ENCODE data around the gene KCNK7. TPM values are rescaled to one million over a fixed set of nuclear protein-coding genes. Genes with fewer than 3 reads are reported as not detected.

The KCNK7 gene
- polyA plus RNA-seq, 1 of the 3 experiments (the other 2 are of a cell fraction): 0.58 TPM

DNA sequence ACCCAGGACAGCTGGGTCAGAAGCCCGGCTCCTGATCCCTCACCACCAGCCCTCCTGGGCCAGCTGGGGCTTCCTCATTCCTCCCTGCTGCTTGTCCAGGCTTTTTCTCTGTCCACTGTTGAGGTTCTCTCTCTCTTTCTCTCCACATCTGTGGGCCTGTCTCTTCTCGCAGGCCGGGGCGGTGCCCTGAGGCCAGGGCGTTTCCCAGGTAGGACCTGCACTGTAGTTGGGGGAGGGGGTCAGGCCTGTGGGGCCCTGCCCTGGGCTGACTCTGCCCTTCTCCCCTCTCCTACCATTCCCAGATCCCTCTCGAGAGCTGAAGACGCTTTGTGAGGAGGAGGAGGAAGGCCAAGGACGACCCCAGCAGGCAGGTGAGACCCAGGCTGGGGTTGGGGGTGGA lies 14.8 kb downstream of the KCNK7 start:
- Histone ChIP-seq H3K79me2 (ENCODE audit: insufficient read depth) (peaks cover 28% of the 10 kb centered on the region), H3K9me2 (no peaks in the 10 kb centered on the region), H3K36me3 (replicated peaks in 1 of 2; ENCODE audit: control insufficient read depth in 1 of 2, insufficient read depth in 2 of 2, low read length in 1 of 2) (peaks cover 11 to 40% of the 10 kb centered on the region in 2 experiments), H3K4me1 (ENCODE audit: control insufficient read depth in 1 of 2, insufficient read depth in 2 of 2, low read depth in 1 of 2, low read length in 1 of 2) (peaks cover 14 to 20% of the 10 kb centered on the region in 2 experiments; a peak in 2 of 4 replicates), H3K27me3 (ENCODE audit: insufficient read depth) (no peaks in the 10 kb centered on the region), H3K4me2 (no peak overlapping the region), H3F3A (replicated peaks; ENCODE audit: insufficient read depth) (peaks cover 21% of the 10 kb centered on the region), H3K27ac (ENCODE audit: low read depth in 2 of 2, low read length in 1 of 2) (no peak overlapping the region), H3K9me3 (no peaks in the 10 kb centered on the region), H3K4me3 (ENCODE audit: low read depth in 2 of 2, low read length in 1 of 2) (no peak overlapping the region), H4K20me1 (ENCODE audit: insufficient read depth) (peaks cover 11% of the 10 kb centered on the region; the same call in 1 of the 2 replicates), H2AFZ (ENCODE audit: low read depth) (no peak overlapping the region), H3K9ac (no peak overlapping the region)
- CTCF ChIA-PET: interaction anchor here (3.8 to 13.3 kb wide), 2 partner anchors 8 to 10 kb away, joined by 18 to 216 read pairs; partner anchors contain the start of genes FAM89B and KCNK7
- 95% methylated on average over 5 of the region's 8 CpGs for WGBS (ENCODE audit: low lambda C conversion rate)
- no peak for TF ChIP-seq RXRA (IDR thresholded peaks at IDR 0.05; ENCODE audit: borderline replicate concordance, low read depth)
- no peak for TF ChIP-seq SMC3 (IDR thresholded peaks at IDR 0.05; ENCODE audit: low read depth, low read length)
- TF ChIP-seq, protein P1, sequence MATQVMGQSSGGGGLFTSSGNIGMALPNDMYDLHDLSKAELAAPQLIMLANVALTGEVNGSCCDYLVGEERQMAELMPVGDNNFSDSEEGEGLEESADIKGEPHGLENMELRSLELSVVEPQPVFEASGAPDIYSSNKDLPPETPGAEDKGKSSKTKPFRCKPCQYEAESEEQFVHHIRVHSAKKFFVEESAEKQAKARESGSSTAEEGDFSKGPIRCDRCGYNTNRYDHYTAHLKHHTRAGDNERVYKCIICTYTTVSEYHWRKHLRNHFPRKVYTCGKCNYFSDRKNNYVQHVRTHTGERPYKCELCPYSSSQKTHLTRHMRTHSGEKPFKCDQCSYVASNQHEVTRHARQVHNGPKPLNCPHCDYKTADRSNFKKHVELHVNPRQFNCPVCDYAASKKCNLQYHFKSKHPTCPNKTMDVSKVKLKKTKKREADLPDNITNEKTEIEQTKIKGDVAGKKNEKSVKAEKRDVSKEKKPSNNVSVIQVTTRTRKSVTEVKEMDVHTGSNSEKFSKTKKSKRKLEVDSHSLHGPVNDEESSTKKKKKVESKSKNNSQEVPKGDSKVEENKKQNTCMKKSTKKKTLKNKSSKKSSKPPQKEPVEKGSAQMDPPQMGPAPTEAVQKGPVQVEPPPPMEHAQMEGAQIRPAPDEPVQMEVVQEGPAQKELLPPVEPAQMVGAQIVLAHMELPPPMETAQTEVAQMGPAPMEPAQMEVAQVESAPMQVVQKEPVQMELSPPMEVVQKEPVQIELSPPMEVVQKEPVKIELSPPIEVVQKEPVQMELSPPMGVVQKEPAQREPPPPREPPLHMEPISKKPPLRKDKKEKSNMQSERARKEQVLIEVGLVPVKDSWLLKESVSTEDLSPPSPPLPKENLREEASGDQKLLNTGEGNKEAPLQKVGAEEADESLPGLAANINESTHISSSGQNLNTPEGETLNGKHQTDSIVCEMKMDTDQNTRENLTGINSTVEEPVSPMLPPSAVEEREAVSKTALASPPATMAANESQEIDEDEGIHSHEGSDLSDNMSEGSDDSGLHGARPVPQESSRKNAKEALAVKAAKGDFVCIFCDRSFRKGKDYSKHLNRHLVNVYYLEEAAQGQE (IDR thresholded peaks at IDR 0.05; ENCODE audit: low read depth, low read length): no peak
- TF ChIP-seq RAD21 (IDR thresholded peaks at IDR 0.05; ENCODE audit: low read length): no peak
- TF ChIP-seq, protein P2, sequence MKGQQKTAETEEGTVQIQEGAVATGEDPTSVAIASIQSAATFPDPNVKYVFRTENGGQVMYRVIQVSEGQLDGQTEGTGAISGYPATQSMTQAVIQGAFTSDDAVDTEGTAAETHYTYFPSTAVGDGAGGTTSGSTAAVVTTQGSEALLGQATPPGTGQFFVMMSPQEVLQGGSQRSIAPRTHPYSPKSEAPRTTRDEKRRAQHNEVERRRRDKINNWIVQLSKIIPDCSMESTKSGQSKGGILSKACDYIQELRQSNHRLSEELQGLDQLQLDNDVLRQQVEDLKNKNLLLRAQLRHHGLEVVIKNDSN (IDR thresholded peaks at IDR 0.05; ENCODE audit: borderline replicate concordance, low read depth): no peak
- TF ChIP-seq, protein P3, sequence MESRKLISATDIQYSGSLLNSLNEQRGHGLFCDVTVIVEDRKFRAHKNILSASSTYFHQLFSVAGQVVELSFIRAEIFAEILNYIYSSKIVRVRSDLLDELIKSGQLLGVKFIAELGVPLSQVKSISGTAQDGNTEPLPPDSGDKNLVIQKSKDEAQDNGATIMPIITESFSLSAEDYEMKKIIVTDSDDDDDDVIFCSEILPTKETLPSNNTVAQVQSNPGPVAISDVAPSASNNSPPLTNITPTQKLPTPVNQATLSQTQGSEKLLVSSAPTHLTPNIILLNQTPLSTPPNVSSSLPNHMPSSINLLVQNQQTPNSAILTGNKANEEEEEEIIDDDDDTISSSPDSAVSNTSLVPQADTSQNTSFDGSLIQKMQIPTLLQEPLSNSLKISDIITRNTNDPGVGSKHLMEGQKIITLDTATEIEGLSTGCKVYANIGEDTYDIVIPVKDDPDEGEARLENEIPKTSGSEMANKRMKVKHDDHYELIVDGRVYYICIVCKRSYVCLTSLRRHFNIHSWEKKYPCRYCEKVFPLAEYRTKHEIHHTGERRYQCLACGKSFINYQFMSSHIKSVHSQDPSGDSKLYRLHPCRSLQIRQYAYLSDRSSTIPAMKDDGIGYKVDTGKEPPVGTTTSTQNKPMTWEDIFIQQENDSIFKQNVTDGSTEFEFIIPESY (IDR thresholded peaks at IDR 0.05; ENCODE audit: borderline replicate concordance, low read depth): no peak
- TF ChIP-seq JUND (IDR thresholded peaks at IDR 0.05): no peak
- no peak for TF ChIP-seq POLR2AphosphoS5 (IDR thresholded peaks at IDR 0.05; ENCODE audit: low read depth, low read length)
- TF ChIP-seq, protein P4, sequence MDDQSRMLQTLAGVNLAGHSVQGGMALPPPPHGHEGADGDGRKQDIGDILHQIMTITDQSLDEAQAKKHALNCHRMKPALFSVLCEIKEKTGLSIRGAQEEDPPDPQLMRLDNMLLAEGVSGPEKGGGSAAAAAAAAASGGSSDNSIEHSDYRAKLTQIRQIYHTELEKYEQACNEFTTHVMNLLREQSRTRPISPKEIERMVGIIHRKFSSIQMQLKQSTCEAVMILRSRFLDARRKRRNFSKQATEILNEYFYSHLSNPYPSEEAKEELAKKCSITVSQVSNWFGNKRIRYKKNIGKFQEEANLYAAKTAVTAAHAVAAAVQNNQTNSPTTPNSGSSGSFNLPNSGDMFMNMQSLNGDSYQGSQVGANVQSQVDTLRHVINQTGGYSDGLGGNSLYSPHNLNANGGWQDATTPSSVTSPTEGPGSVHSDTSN (IDR thresholded peaks at IDR 0.05): no peak
- TF ChIP-seq FOXM1 (IDR thresholded peaks at IDR 0.05; ENCODE audit: low read depth): no peak
- no peak for TF ChIP-seq CHD2 (IDR thresholded peaks at IDR 0.05; ENCODE audit: low read length, partially characterized antibody)
- TF ChIP-seq MXI1 (IDR thresholded peaks at IDR 0.05; ENCODE audit: low read depth, low read length): no peak
- no peak for TF ChIP-seq SIN3A (IDR thresholded peaks at IDR 0.05; ENCODE audit: borderline replicate concordance, low read depth, low read length)
- no peak for TF ChIP-seq TCF12 (IDR thresholded peaks at IDR 0.05)
- no peak for TF ChIP-seq MEF2A (IDR thresholded peaks at IDR 0.05; ENCODE audit: borderline replicate concordance, low read depth)
- no peak for TF ChIP-seq EZH2phosphoT487 (IDR thresholded peaks at IDR 0.05; ENCODE audit: borderline replicate concordance, low read depth)
- no peak for TF ChIP-seq RCOR1 (IDR thresholded peaks at IDR 0.05; ENCODE audit: low read length)
- TF ChIP-seq TAF1 (IDR thresholded peaks at IDR 0.05; ENCODE audit: borderline replicate concordance, low read depth, low read length): no peak
- TF ChIP-seq NRF1 (IDR thresholded peaks at IDR 0.05; ENCODE audit: low read depth, low read length): no peak
- TF ChIP-seq RFX5 (IDR thresholded peaks at IDR 0.05; ENCODE audit: low read length): no peak
- no peak for DNase-seq
- POLR2A ChIA-PET: interaction anchor here (1.1 kb wide), 1 partner anchor 9 kb away, joined by 5 read pairs; the partner anchor contains the start of gene FAM89B

Measured in SK-N-SH (cell line).